IMR-90 (cell line): Measurements from ENCODE around the gene INTS11. TPM values are rescaled to one million over a fixed set of nuclear protein-coding genes. Genes with fewer than 3 reads are reported as not detected.

ENCODE experiments used
- ATAC-seq: fragments of 200-7000 bp; cut with Tn5 transposase; 2 replicates; pipeline ENCODE4 v1.9.1; 2020; ENCODE audit warnings: low read depth, mild to moderate bottlenecking, moderate library complexity
- BruUV-seq: library from RNA; stranded (reverse); fragments of 400-500 nt; replicated peaks from 2 replicates; lab custom pipeline; 2021; lab: Mats Ljungman, UMichigan
- CTCF ChIA-PET: fragments of 300-600 bp; formaldehyde crosslinking; extraction: SDS; loops from one replicate; lab custom pipeline; 2021; ENCODE audit warnings: antibody characterized with exemption; lab: Yijun Ruan, JAX
- POLR2A ChIA-PET: fragments of 300-600 bp; sonication (Branson Sonifier 250); formaldehyde crosslinking; loops from one replicate; lab custom pipeline; 2022; ENCODE audit warnings: antibody characterized with exemption; ENCODE audit not compliant: unreplicated experiment; lab: Charles Lee
- DNase-seq: peaks from one replicate; pipeline ENCODE4 v3.0.0; 2013
- H2AFZ ChIP-seq: replicated peaks from 2 replicates; pipeline ENCODE3; 2013; ENCODE audit warnings: low read length, mild to moderate bottlenecking; ENCODE audit not compliant: poor library complexity
- H2AK5ac ChIP-seq: 2 replicates; pipeline ENCODE4 v1.6.1; 2013; ENCODE audit warnings: low read depth, low read length, inconsistent platforms
- H2AK9ac ChIP-seq: replicated peaks from 2 replicates; pipeline ENCODE3; 2013; ENCODE audit warnings: mild to moderate bottlenecking, low read depth, low read length, moderate library complexity; ENCODE audit not compliant: poor library complexity
- H2BK120ac ChIP-seq: 2 replicates; pipeline ENCODE4 v1.6.1; 2013; ENCODE audit warnings: low read depth, low read length, inconsistent platforms
- H2BK15ac ChIP-seq: 3 replicates; pipeline ENCODE4 v1.6.1; 2013; ENCODE audit warnings: low read depth, low read length, inconsistent platforms
- H2BK20ac ChIP-seq: 2 replicates; pipeline ENCODE4 v1.6.1; 2013; ENCODE audit warnings: low read depth, mild to moderate bottlenecking, inconsistent platforms, low read length, moderate library complexity
- H2BK5ac ChIP-seq: 2 replicates; pipeline ENCODE4 v1.6.1; 2013; ENCODE audit warnings: mild to moderate bottlenecking, low read depth, low read length, inconsistent platforms; ENCODE audit not compliant: poor library complexity, severe bottlenecking
- H3K14ac ChIP-seq: replicated peaks from 2 replicates; pipeline ENCODE4 v1.6.1; 2013; ENCODE audit warnings: low read depth, low read length, inconsistent platforms
- H3K18ac ChIP-seq: 2 replicates; pipeline ENCODE4 v1.6.1; 2013; ENCODE audit warnings: low read depth, low read length, control low read depth
- H3K23ac ChIP-seq: 2 replicates; pipeline ENCODE4 v1.6.1; 2013; ENCODE audit warnings: low read depth, low read length, inconsistent platforms
- H3K27ac ChIP-seq: 2 replicates; pipeline ENCODE4 v1.5.1; 2013; ENCODE audit warnings: mild to moderate bottlenecking, control low read depth, low read length; ENCODE audit not compliant: insufficient read depth
- H3K27me3 ChIP-seq: 2 replicates; pipeline ENCODE4 v1.6.1; 2013; ENCODE audit warnings: low read length; ENCODE audit not compliant: control insufficient read depth, insufficient read depth
- H3K36me3 ChIP-seq: 2 replicates; pipeline ENCODE4 v1.6.1; 2013; ENCODE audit warnings: low read length, mixed read lengths; ENCODE audit not compliant: control insufficient read depth, insufficient read depth
- H3K4ac ChIP-seq: 2 replicates; pipeline ENCODE4 v1.6.1; 2013; ENCODE audit warnings: low read depth, low read length, inconsistent platforms
- H3K4me1 ChIP-seq: 2 replicates; pipeline ENCODE4 v1.6.1; 2013; ENCODE audit warnings: low read length, mixed read lengths; ENCODE audit not compliant: control insufficient read depth, insufficient read depth
- H3K4me2 ChIP-seq: 2 replicates; pipeline ENCODE4 v1.6.1; 2013; ENCODE audit warnings: low read depth, mild to moderate bottlenecking, control low read depth, low read length, moderate library complexity
- H3K4me3 ChIP-seq: 2 replicates; pipeline ENCODE4 v1.5.1; 2013; ENCODE audit warnings: low read depth, mild to moderate bottlenecking, control low read depth, low read length, moderate library complexity; ENCODE audit not compliant: insufficient read depth
- H3K56ac ChIP-seq: 2 replicates; pipeline ENCODE4 v1.6.1; 2013; ENCODE audit warnings: low read length, inconsistent platforms; ENCODE audit not compliant: insufficient read depth; ENCODE audit errors: extremely low read depth
- H3K79me1 ChIP-seq, 2 experiments: 2 replicates each; pipeline ENCODE4 v1.6.1; 2013; ENCODE audit warnings: low read length in 2 of 2, inconsistent platforms in 1 of 2, low read depth in 1 of 2
- H3K9ac ChIP-seq: 2 replicates; pipeline ENCODE4 v1.6.1; 2013; ENCODE audit warnings: low read depth, low read length, control low read depth
- H3K9me1 ChIP-seq: 2 replicates; pipeline ENCODE4 v1.6.1; 2013; ENCODE audit warnings: low read length, inconsistent platforms; ENCODE audit not compliant: insufficient read depth
- H3K9me3 ChIP-seq: 2 replicates; pipeline ENCODE4 v1.6.1; 2013; ENCODE audit warnings: low read length; ENCODE audit not compliant: control insufficient read depth, insufficient read depth
- H4K20me1 ChIP-seq: 2 replicates; pipeline ENCODE4 v1.6.1; 2013; ENCODE audit warnings: low read length, inconsistent platforms; ENCODE audit not compliant: insufficient read depth
- H4K5ac ChIP-seq: 2 replicates; pipeline ENCODE4 v1.6.1; 2013; ENCODE audit warnings: mild to moderate bottlenecking, low read depth, low read length, control low read depth
- H4K8ac ChIP-seq, 2 experiments: 2 replicates each; pipeline ENCODE4 v1.6.1; 2013; ENCODE audit warnings: low read depth in 2 of 2, low read length in 2 of 2, control low read depth in 1 of 2, inconsistent platforms in 1 of 2
- H4K91ac ChIP-seq: 2 replicates; pipeline ENCODE4 v1.6.1; 2013; ENCODE audit warnings: low read depth, low read length, inconsistent platforms; ENCODE audit not compliant: insufficient read depth
- BHLHE40 ChIP-seq: fragments of 150-350 bp; IDR thresholded peaks from 2 replicates; pipeline ENCODE4 v1.6.1; 2016; ENCODE audit warnings: mild to moderate bottlenecking, low read depth, low read length
- CEBPB ChIP-seq: IDR thresholded peaks from 2 replicates; pipeline ENCODE4 v1.6.1; 2012; ENCODE audit warnings: low read depth, low read length, improper control_type of control experiment
- CHD1 ChIP-seq: IDR thresholded peaks from 2 replicates; pipeline ENCODE4 v1.6.1; 2012; ENCODE audit warnings: low read depth, low read length, improper control_type of control experiment
- FOS ChIP-seq: fragments of 150-350 bp; IDR thresholded peaks from 2 replicates; pipeline ENCODE4 v1.6.1; 2016; ENCODE audit warnings: low read depth, low read length
- MAFK ChIP-seq: IDR thresholded peaks from 2 replicates; pipeline ENCODE4 v1.6.1; 2012; ENCODE audit warnings: low read depth, low read length, improper control_type of control experiment
- MXI1 ChIP-seq: IDR thresholded peaks from 2 replicates; pipeline ENCODE4 v1.6.1; 2012; ENCODE audit warnings: low read depth, mild to moderate bottlenecking, low read length, moderate library complexity, borderline replicate concordance
- NFE2L2 ChIP-seq: fragments of 150-350 bp; IDR thresholded peaks from 2 replicates; pipeline ENCODE4 v1.6.1; 2016; ENCODE audit warnings: low read depth, mild to moderate bottlenecking, low read length
- POLR2A ChIP-seq: IDR thresholded peaks from 2 replicates; pipeline ENCODE4 v1.6.1; 2012; ENCODE audit warnings: mild to moderate bottlenecking, low read depth, low read length
- RAD21 ChIP-seq: IDR thresholded peaks from 2 replicates; pipeline ENCODE4 v1.6.1; 2012; ENCODE audit warnings: low read length, improper control_type of control experiment
- RCOR1 ChIP-seq: IDR thresholded peaks from 2 replicates; pipeline ENCODE4 v1.6.1; 2012; ENCODE audit warnings: mild to moderate bottlenecking, low read length, improper control_type of control experiment; ENCODE audit not compliant: insufficient replicate concordance
- RFX5 ChIP-seq: IDR thresholded peaks from 2 replicates; pipeline ENCODE4 v1.8.0; 2012; ENCODE audit warnings: low read depth, mild to moderate bottlenecking, low read length, moderate library complexity
- SMC3 ChIP-seq: fragments of 150-350 bp; IDR thresholded peaks from 2 replicates; pipeline ENCODE4 v1.6.1; 2016; ENCODE audit warnings: low read depth, mild to moderate bottlenecking, antibody characterized with exemption, low read length, moderate library complexity
- WGBS, 2 experiments: methylation state at CpG; one replicate each; pipeline versions ENCODE4 v1.1.5 to v1.1.7; 2013; ENCODE audit warnings: missing lambda C conversion rate in 2 of 2; ENCODE audit not compliant: insufficient read length in 1 of 2; ENCODE audit errors: extremely low coverage in 2 of 2; 5-methylcytosine and 5-hydroxymethylcytosine counted together
- dilution Hi-C: fragments of 300-500 bp; cut with HindIII; formaldehyde crosslinking; loops from one replicate; pipeline ENCODE4 v1.14.3; 2018; ENCODE audit warnings: low sequenced_read_pairs; ENCODE audit not compliant: unreplicated experiment
- in situ Hi-C: fragments of 300-500 bp; cut with MboI; formaldehyde crosslinking; loops from 3 replicates; pipeline ENCODE4 v1.14.3; 2019; ENCODE audit warnings: low sequenced_read_pairs, inconsistent platforms, mixed read lengths
- intact Hi-C: fragments of 100-400 bp; cut with micrococcal nuclease; formaldehyde crosslinking; loops from 2 replicates; pipeline ENCODE4 v1.10.0; 2022
- polyA plus RNA-seq, 3 experiments: library from polyadenylated mRNA; depleted of rRNA; stranded (reverse); fragments of >200 nt; gene quantifications; 2 replicates each; pipeline ENCODE4 v1.2.3, GENCODE V29; 2012; ENCODE audit warnings: low replicate concordance in 1 of 3
- total RNA-seq: library from RNA; depleted of rRNA; stranded (reverse); fragments of >200 nt; gene quantifications from 2 replicates; pipeline ENCODE4 v1.2.3, GENCODE V29; 2012
- TF ChIP-seq, protein P1 (sequence below): fragments of 150-350 bp; IDR thresholded peaks from 2 replicates; pipeline ENCODE4 v1.6.1; 2016; ENCODE audit warnings: low read depth, mild to moderate bottlenecking, low read length, moderate library complexity, borderline replicate concordance
- TF ChIP-seq, protein P2 (sequence below): fragments of 150-350 bp; IDR thresholded peaks from 2 replicates; pipeline ENCODE4 v1.6.1; 2017; ENCODE audit warnings: mild to moderate bottlenecking, antibody characterized with exemption, low read length, low read depth
- TF ChIP-seq, protein P3 (sequence below): conservative IDR thresholded peaks from 2 replicates; pipeline ENCODE4 v1.5.1; 2012; ENCODE audit warnings: mild to moderate bottlenecking, low read depth, low read length, improper control_type of control experiment

INTS11 gene
- total and polyA plus RNA-seq, 2 of the 4 experiments (the other 2 are of a cell fraction) = 56.1 to 123 TPM

GRCh38 chr1:1298861-1299685, 25.4 kb downstream of the INTS11 start:
- 66% methylated on average over 12 of the region's 30 CpGs; no CpG with 5 or more reads in 1 of the 2 experiments for WGBS, 2 experiments
- Histone ChIP-seq H3K79me1 (peaks cover 0 to 23% of the 10 kb centered on the region in 2 experiments; a peak in 2 of 4 replicates), H3K4ac (no peak overlapping the region), H3K14ac (no peak overlapping the region), H3K36me3 (peaks cover 34% of the 10 kb centered on the region), H2BK120ac (no peak overlapping the region), H3K4me2 (no peak overlapping the region), H4K5ac (no peak overlapping the region), H2AK5ac (no peak overlapping the region), H3K18ac (no peak overlapping the region), H2BK20ac (no peak overlapping the region), H3K56ac (no peak overlapping the region), H3K4me3 (no peak overlapping the region), H3K27ac (no peak overlapping the region), H3K4me1 (peaks cover 2% of the 10 kb centered on the region; the same call in 1 of the 2 replicates), H2BK5ac (no peak overlapping the region), H3K27me3 (no peaks in the 10 kb centered on the region), H4K91ac (no peak overlapping the region), H3K9me3 (no peaks in the 10 kb centered on the region), H3K9ac (no peak overlapping the region), H3K9me1 (no peaks in the 10 kb centered on the region), H2AK9ac (peak overlapping the region; percentile 23), H3K23ac (no peak overlapping the region), H2AFZ (peak overlapping the region; percentile 11), H4K20me1 (peaks cover 26% of the 10 kb centered on the region), H2BK15ac (no peak overlapping the region), H4K8ac (no peak overlapping the region)
- peak; percentile 55 for ATAC-seq
- dilution Hi-C loops (no loop called here), intact Hi-C loops (no loop called here), in situ Hi-C loops (no loop called here)
- BruUV-seq = no TSS peak
- CTCF ChIA-PET = no interaction called here
- POLR2A ChIA-PET = no interaction called here
- no peak for DNase-seq
- TF ChIP-seq MXI1 (no peak), MAFK (no peak), NFE2L2 (no peak), BHLHE40 (no peak), CEBPB (no peak), SMC3 (no peak), RFX5 (no peak), POLR2A (no peak), FOS (no peak), RCOR1 (no peak), CHD1 (no peak), RAD21 (no peak)
- TF ChIP-seq, protein P1, sequence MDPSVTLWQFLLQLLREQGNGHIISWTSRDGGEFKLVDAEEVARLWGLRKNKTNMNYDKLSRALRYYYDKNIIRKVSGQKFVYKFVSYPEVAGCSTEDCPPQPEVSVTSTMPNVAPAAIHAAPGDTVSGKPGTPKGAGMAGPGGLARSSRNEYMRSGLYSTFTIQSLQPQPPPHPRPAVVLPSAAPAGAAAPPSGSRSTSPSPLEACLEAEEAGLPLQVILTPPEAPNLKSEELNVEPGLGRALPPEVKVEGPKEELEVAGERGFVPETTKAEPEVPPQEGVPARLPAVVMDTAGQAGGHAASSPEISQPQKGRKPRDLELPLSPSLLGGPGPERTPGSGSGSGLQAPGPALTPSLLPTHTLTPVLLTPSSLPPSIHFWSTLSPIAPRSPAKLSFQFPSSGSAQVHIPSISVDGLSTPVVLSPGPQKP = no peak
- TF ChIP-seq, protein P2, sequence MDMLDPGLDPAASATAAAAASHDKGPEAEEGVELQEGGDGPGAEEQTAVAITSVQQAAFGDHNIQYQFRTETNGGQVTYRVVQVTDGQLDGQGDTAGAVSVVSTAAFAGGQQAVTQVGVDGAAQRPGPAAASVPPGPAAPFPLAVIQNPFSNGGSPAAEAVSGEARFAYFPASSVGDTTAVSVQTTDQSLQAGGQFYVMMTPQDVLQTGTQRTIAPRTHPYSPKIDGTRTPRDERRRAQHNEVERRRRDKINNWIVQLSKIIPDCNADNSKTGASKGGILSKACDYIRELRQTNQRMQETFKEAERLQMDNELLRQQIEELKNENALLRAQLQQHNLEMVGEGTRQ = no peak
- TF ChIP-seq, protein P3, sequence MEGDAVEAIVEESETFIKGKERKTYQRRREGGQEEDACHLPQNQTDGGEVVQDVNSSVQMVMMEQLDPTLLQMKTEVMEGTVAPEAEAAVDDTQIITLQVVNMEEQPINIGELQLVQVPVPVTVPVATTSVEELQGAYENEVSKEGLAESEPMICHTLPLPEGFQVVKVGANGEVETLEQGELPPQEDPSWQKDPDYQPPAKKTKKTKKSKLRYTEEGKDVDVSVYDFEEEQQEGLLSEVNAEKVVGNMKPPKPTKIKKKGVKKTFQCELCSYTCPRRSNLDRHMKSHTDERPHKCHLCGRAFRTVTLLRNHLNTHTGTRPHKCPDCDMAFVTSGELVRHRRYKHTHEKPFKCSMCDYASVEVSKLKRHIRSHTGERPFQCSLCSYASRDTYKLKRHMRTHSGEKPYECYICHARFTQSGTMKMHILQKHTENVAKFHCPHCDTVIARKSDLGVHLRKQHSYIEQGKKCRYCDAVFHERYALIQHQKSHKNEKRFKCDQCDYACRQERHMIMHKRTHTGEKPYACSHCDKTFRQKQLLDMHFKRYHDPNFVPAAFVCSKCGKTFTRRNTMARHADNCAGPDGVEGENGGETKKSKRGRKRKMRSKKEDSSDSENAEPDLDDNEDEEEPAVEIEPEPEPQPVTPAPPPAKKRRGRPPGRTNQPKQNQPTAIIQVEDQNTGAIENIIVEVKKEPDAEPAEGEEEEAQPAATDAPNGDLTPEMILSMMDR = no peak
